Measurements from ENCODE around the gene RIN3. TPM values are rescaled to one million over a fixed set of nuclear protein-coding genes. Genes with fewer than 3 reads are reported as not detected.

The RIN3 gene
- total RNA-seq, 1 experiment from 2014 or later = 1.5 TPM

GRCh38 chr14:92660571-92660970, 147.0 kb downstream of the RIN3 start:
- H3K9me3 Mint-ChIP-seq = no peaks in the 10 kb centered on the region
- H3K4me3 Mint-ChIP-seq = no peak overlapping the region
- Histone ChIP-seq H3K56ac (ENCODE audit: insufficient read length, low read depth, low read length) (no peak overlapping the region), H2BK15ac (ENCODE audit: low read depth, low read length) (no peak overlapping the region), H3K9me3 (ENCODE audit: control insufficient read depth, low read depth, low read length) (no peaks in the 10 kb centered on the region), H2BK20ac (ENCODE audit: low read depth, low read length, poor library complexity, severe bottlenecking) (no peak overlapping the region), H2BK120ac (ENCODE audit: low read depth, low read length, poor library complexity, severe bottlenecking) (no peak overlapping the region), H3K4me2 (ENCODE audit: insufficient read depth, insufficient read length, low read length) (no peak overlapping the region), H3K27ac (ENCODE audit: insufficient read length, low read depth, low read length) (no peak overlapping the region), H3K79me1 (ENCODE audit: insufficient read depth, low read depth, low read length, poor library complexity, severe bottlenecking) (no peaks in the 10 kb centered on the region), H3K79me2 (ENCODE audit: insufficient read depth, low read length) (no peaks in the 10 kb centered on the region), H3K14ac (ENCODE audit: insufficient read depth, low read length) (no peak overlapping the region), H4K20me1 (ENCODE audit: control insufficient read depth, insufficient read depth, insufficient read length) (no peaks in the 10 kb centered on the region), H3K18ac (ENCODE audit: insufficient read length, low read depth, low read length) (no peak overlapping the region), H4K5ac (ENCODE audit: insufficient read length, low read depth, low read length) (no peak overlapping the region), H3K27me3 (ENCODE audit: insufficient read depth, low read length) (no peaks in the 10 kb centered on the region), H2AK5ac (ENCODE audit: insufficient read length, low read length) (no peak overlapping the region), H2AFZ (ENCODE audit: low read length) (no peak overlapping the region), H4K8ac (replicated peaks; ENCODE audit: insufficient read length, low read depth, low read length) (no peak overlapping the region), H3K23me2 (ENCODE audit: insufficient read length, low read depth, low read length, poor library complexity, severe bottlenecking) (no peaks in the 10 kb centered on the region), H4K91ac (ENCODE audit: insufficient read length, low read depth, low read length) (no peak overlapping the region), H3T11ph (ENCODE audit: low read length) (no peak overlapping the region), H3K9ac (ENCODE audit: extremely low read depth, insufficient read length, low read length) (no peak overlapping the region), H3K4ac (ENCODE audit: low read depth, low read length) (no peak overlapping the region), H3K4me1 (ENCODE audit: insufficient read depth, low read length) (no peaks in the 10 kb centered on the region), H2BK12ac (ENCODE audit: insufficient read length, low read depth, low read length) (no peak overlapping the region), H3K23ac (ENCODE audit: insufficient read length, low read depth, low read length) (no peak overlapping the region), H2BK5ac (ENCODE audit: insufficient read length, low read length) (no peak overlapping the region)
- peaks cover 8 to 15% of the 10 kb centered on the region in 2 experiments for H3K4me1 Mint-ChIP-seq
- no peaks in the 10 kb centered on the region; the same call in 1 of the 2 replicates for H3K27me3 Mint-ChIP-seq (ENCODE audit: low read depth)
- no peak for TF ChIP-seq CTCF (conservative IDR thresholded peaks at IDR 0.05)
- no CpG with 5 or more reads among the region's 3 CpGs for WGBS (ENCODE audit: extremely low coverage, insufficient read length, low lambda C conversion rate)
- H3K27ac Mint-ChIP-seq = no peak overlapping the region
- peaks cover 0 to 3% (median 2%) of the 10 kb centered on the region in 3 experiments; a peak in 1 of 7 replicates for H3K36me3 Mint-ChIP-seq (ENCODE audit: insufficient read depth in 1 of 3, low read depth in 3 of 3)
- DNase-seq = no peak
